Measurements from ENCODE around the gene CFC1. TPM values are rescaled to one million over a fixed set of nuclear protein-coding genes. Genes with fewer than 3 reads are reported as not detected.
"Not testable (repeated sequence)": the region's sequence is repeated elsewhere in the genome, so short reads cannot be mapped to it uniquely, and the experiment has no call there.

The CFC1 gene
- total and polyA plus RNA-seq, 2 of the 4 experiments (the other 2 are of a cell fraction) = not detected

GRCh38 chr2:130579121-130579520, 20.3 kb downstream of the CFC1 start:
- H4K5ac ChIP-seq (ENCODE audit: low read depth, low read length) = not testable (repeated sequence)

GRCh38 chr2:130577559-130577958, 21.8 kb downstream of the CFC1 start:
- H3K4ac ChIP-seq (ENCODE audit: low read depth, low read length); H4K8ac ChIP-seq (ENCODE audit: low read depth in 2 of 2, low read length in 2 of 2); H2AFZ ChIP-seq (replicated peaks; ENCODE audit: low read length, poor library complexity); dilution Hi-C loops (cut with HindIII; ENCODE audit: low sequenced_read_pairs, unreplicated experiment); H3K9ac ChIP-seq (ENCODE audit: low read depth, low read length); H3K9me3 ChIP-seq (ENCODE audit: control insufficient read depth, insufficient read depth, low read length); H3K23ac ChIP-seq (ENCODE audit: low read depth, low read length); POLR2A ChIA-PET (ENCODE audit: unreplicated experiment); H2BK5ac ChIP-seq (ENCODE audit: low read depth, low read length, poor library complexity, severe bottlenecking); H3K56ac ChIP-seq (ENCODE audit: extremely low read depth, insufficient read depth, low read length); CTCF ChIA-PET; H3K36me3 ChIP-seq (ENCODE audit: control insufficient read depth, insufficient read depth, low read length); H3K9me1 ChIP-seq (ENCODE audit: insufficient read depth, low read length); intact Hi-C loops (cut with micrococcal nuclease); H3K14ac ChIP-seq (replicated peaks; ENCODE audit: low read depth, low read length); ATAC-seq (ENCODE audit: low read depth); H2BK120ac ChIP-seq (ENCODE audit: low read depth, low read length); H2AK9ac ChIP-seq (replicated peaks; ENCODE audit: low read depth, low read length, poor library complexity); H3K4me1 ChIP-seq (ENCODE audit: control insufficient read depth, insufficient read depth, low read length); H3K27ac ChIP-seq (ENCODE audit: insufficient read depth, low read length); H2BK15ac ChIP-seq (ENCODE audit: low read depth, low read length); DNase-seq; H4K20me1 ChIP-seq (ENCODE audit: insufficient read depth, low read length); H3K4me2 ChIP-seq (ENCODE audit: low read depth, low read length); H3K18ac ChIP-seq (ENCODE audit: low read depth, low read length); H3K27me3 ChIP-seq (ENCODE audit: control insufficient read depth, insufficient read depth, low read length); H3K4me3 ChIP-seq (ENCODE audit: insufficient read depth, low read depth, low read length); in situ Hi-C loops (cut with MboI; ENCODE audit: low sequenced_read_pairs); H3K79me1 ChIP-seq (ENCODE audit: low read depth in 1 of 2, low read length in 2 of 2); H4K5ac ChIP-seq (ENCODE audit: low read depth, low read length); H4K91ac ChIP-seq (ENCODE audit: insufficient read depth, low read depth, low read length); BruUV-seq (replicated peaks); H2BK20ac ChIP-seq (ENCODE audit: low read depth, low read length); H2AK5ac ChIP-seq (ENCODE audit: low read depth, low read length): not testable (repeated sequence)
- no CpG with 5 or more reads among the region's 4 CpGs for WGBS, 2 experiments (ENCODE audit: extremely low coverage in 2 of 2, insufficient read length in 1 of 2)

More at GRCh38 chr2:130579121-130579520, 20.3 kb downstream of the CFC1 start:
- H2BK15ac ChIP-seq (ENCODE audit: low read depth, low read length); H2BK20ac ChIP-seq (ENCODE audit: low read depth, low read length); H4K20me1 ChIP-seq (ENCODE audit: insufficient read depth, low read length); H2AK9ac ChIP-seq (replicated peaks; ENCODE audit: low read depth, low read length, poor library complexity); ATAC-seq (ENCODE audit: low read depth); in situ Hi-C loops (cut with MboI; ENCODE audit: low sequenced_read_pairs); H3K56ac ChIP-seq (ENCODE audit: extremely low read depth, insufficient read depth, low read length); H3K4me1 ChIP-seq (ENCODE audit: control insufficient read depth, insufficient read depth, low read length); H2BK5ac ChIP-seq (ENCODE audit: low read depth, low read length, poor library complexity, severe bottlenecking); H3K4me3 ChIP-seq (ENCODE audit: insufficient read depth, low read depth, low read length); H2AK5ac ChIP-seq (ENCODE audit: low read depth, low read length); H3K4me2 ChIP-seq (ENCODE audit: low read depth, low read length); H3K14ac ChIP-seq (replicated peaks; ENCODE audit: low read depth, low read length); H3K9me3 ChIP-seq (ENCODE audit: control insufficient read depth, insufficient read depth, low read length); H4K8ac ChIP-seq (ENCODE audit: low read depth in 2 of 2, low read length in 2 of 2); H3K18ac ChIP-seq (ENCODE audit: low read depth, low read length); H3K36me3 ChIP-seq (ENCODE audit: control insufficient read depth, insufficient read depth, low read length); H3K4ac ChIP-seq (ENCODE audit: low read depth, low read length); H2BK120ac ChIP-seq (ENCODE audit: low read depth, low read length); H3K9ac ChIP-seq (ENCODE audit: low read depth, low read length); H2AFZ ChIP-seq (replicated peaks; ENCODE audit: low read length, poor library complexity); BruUV-seq (replicated peaks); DNase-seq; intact Hi-C loops (cut with micrococcal nuclease); H3K79me1 ChIP-seq (ENCODE audit: low read depth in 1 of 2, low read length in 2 of 2); H3K27ac ChIP-seq (ENCODE audit: insufficient read depth, low read length); dilution Hi-C loops (cut with HindIII; ENCODE audit: low sequenced_read_pairs, unreplicated experiment); CTCF ChIA-PET; H3K27me3 ChIP-seq (ENCODE audit: control insufficient read depth, insufficient read depth, low read length); POLR2A ChIA-PET (ENCODE audit: unreplicated experiment); H3K23ac ChIP-seq (ENCODE audit: low read depth, low read length); H3K9me1 ChIP-seq (ENCODE audit: insufficient read depth, low read length); H4K91ac ChIP-seq (ENCODE audit: insufficient read depth, low read depth, low read length): not testable (repeated sequence)
- WGBS, 2 experiments (ENCODE audit: extremely low coverage in 2 of 2, insufficient read length in 1 of 2) = no CpG with 5 or more reads among the region's 7 CpGs

All from IMR-90 (cell line).